Loucy (cell line): ENCODE data around the gene XYLB.

Experiments
- EZH2phosphoT487 ChIP-seq: fragments of 200-600 bp; IDR thresholded peaks from 2 replicates; pipeline ENCODE4 v1.6.1; 2018; ENCODE audit warnings: antibody characterized with exemption, mild to moderate bottlenecking, moderate library complexity, borderline replicate concordance
- TF ChIP-seq, protein P1 (sequence below): fragments of 200-600 bp; sonication (generic); conservative IDR thresholded peaks from 2 replicates; pipeline ENCODE4 v1.5.1; 2014; ENCODE audit warnings: mild to moderate bottlenecking, antibody characterized with exemption, low read length

DNA sequence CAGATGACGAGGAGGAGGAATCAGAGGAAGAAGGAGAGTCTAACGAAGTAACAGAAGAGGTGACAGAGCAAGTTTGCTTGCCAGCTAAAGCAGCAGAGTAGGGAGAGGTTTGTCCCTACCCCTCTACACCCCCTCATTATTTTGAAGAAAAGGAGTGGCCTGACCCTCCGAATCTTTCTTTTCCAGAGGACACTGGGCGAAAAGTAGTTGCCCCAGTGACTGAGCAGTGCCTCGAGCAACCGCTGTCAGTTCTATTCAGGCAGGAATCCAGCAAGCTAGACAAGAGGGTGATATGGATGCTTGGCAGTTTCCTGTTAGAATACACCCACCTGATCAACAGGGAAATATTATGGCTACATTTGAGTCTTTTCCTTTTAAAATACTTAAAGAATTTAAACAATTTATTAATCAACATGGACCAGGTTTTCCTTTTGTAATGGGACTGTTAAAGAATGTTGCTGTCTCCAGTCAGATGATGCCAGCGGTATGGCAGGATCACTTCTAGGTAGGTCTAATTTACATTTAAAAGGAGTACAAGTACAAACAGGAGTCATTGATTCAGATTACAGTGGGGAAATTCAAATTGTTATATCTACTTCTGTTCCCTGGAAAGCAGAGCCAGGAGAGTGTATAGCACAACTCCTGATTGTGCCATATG lies 75.2 kb downstream of the XYLB start:
- TF ChIP-seq, protein P1, sequence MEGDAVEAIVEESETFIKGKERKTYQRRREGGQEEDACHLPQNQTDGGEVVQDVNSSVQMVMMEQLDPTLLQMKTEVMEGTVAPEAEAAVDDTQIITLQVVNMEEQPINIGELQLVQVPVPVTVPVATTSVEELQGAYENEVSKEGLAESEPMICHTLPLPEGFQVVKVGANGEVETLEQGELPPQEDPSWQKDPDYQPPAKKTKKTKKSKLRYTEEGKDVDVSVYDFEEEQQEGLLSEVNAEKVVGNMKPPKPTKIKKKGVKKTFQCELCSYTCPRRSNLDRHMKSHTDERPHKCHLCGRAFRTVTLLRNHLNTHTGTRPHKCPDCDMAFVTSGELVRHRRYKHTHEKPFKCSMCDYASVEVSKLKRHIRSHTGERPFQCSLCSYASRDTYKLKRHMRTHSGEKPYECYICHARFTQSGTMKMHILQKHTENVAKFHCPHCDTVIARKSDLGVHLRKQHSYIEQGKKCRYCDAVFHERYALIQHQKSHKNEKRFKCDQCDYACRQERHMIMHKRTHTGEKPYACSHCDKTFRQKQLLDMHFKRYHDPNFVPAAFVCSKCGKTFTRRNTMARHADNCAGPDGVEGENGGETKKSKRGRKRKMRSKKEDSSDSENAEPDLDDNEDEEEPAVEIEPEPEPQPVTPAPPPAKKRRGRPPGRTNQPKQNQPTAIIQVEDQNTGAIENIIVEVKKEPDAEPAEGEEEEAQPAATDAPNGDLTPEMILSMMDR = no peak
- no peak for TF ChIP-seq EZH2phosphoT487
